Gastroesophageal sphincter (tissue), 3 donors: Measurements from ENCODE around the gene BTBD1.

Source experiments
- EP300 ChIP-seq: sonication (generic); formaldehyde crosslinking; IDR thresholded peaks from one replicate; pipeline ENCODE4 v1.6.1; 2017; ENCODE audit warnings: antibody characterized with exemption, mild to moderate bottlenecking
- POLR2A ChIP-seq, 2 donors: fragments of 450-650 bp; IDR thresholded peaks; one replicate each; pipeline ENCODE4 v1.6.1; 2017; ENCODE audit warnings: antibody characterized with exemption in 2 of 2, mild to moderate bottlenecking in 2 of 2, moderate library complexity in 1 of 2
- TF ChIP-seq, protein P1 (sequence below), 4 experiments: fragments of 200-600 bp in 2 of 4; fragments of 450-650 bp in 2 of 4; sonication (generic) in 1 of 4; IDR thresholded peaks; one replicate each; pipeline ENCODE4 v1.5.1; 2017 to 2019; ENCODE audit warnings: antibody characterized with exemption in 4 of 4, mild to moderate bottlenecking in 2 of 4, moderate library complexity in 2 of 4

DNA sequence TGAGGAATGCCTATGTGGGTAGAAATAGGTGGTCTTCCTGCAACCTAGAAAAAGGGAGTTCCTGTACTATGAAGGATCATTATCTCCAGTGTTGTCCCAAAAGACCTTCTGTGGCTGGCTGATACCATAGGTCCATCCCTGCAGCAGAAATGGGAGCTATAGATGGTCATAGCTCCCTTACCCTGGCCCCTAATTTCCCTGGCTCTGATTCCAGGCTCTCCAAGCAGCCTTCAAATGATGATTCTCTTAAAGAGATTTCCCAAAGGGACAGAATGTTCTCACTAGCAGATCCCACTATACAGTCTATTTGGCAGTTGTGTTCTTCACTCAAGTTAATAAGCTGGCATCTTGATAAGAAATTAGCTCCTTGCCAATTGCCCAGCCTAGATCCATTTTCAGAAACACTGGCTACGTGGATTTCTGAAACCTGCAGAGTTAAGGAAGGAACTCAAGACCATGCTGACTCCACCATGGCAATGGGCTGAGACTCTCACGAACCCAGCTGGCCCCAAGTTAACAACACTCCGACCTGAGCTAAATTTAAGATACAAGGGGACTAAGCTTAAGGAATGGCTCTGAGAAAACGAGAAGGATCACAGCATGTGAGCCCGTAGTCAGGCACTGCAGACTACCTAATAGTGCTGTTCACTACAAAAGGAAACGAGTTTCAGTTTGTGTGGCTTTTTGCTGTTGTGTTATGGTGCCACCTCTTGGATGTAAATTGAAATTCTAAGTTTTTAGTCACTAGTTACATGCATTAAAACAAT is 67.0 kb downstream of the BTBD1 start:
- TF ChIP-seq, protein P1, sequence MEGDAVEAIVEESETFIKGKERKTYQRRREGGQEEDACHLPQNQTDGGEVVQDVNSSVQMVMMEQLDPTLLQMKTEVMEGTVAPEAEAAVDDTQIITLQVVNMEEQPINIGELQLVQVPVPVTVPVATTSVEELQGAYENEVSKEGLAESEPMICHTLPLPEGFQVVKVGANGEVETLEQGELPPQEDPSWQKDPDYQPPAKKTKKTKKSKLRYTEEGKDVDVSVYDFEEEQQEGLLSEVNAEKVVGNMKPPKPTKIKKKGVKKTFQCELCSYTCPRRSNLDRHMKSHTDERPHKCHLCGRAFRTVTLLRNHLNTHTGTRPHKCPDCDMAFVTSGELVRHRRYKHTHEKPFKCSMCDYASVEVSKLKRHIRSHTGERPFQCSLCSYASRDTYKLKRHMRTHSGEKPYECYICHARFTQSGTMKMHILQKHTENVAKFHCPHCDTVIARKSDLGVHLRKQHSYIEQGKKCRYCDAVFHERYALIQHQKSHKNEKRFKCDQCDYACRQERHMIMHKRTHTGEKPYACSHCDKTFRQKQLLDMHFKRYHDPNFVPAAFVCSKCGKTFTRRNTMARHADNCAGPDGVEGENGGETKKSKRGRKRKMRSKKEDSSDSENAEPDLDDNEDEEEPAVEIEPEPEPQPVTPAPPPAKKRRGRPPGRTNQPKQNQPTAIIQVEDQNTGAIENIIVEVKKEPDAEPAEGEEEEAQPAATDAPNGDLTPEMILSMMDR (IDR thresholded peaks at IDR 0.05) = peak in 3 of 4 experiments; percentile 32 to 48 (median 40)
- TF ChIP-seq EP300 (no peak), POLR2A (IDR thresholded peaks at IDR 0.05) (no peak)
